Spinal cord (tissue), 10 donors: ENCODE measurements around the gene GFM1. TPM values are rescaled to one million over a fixed set of nuclear protein-coding genes. Genes with fewer than 3 reads are reported as not detected.
"Not testable (repeated sequence)": the region's sequence is repeated elsewhere in the genome, so short reads cannot be mapped to it uniquely, and the experiment has no call there.

Experiments used
- DNase-seq, 6 donors: peaks; one replicate each; pipeline versions ENCODE4 v3.0.0 to v3.0.0-alpha.2; 2013 to 2015; ENCODE audit warnings: low spot score in 6 of 6, low read depth in 4 of 6
- H3K27ac ChIP-seq: one replicate; pipeline ENCODE4 v1.5.1; 2013; ENCODE audit warnings: low read depth, low read length, control low read depth
- H3K27me3 ChIP-seq: one replicate; pipeline ENCODE4 v1.6.1; 2013; ENCODE audit warnings: low read length; ENCODE audit not compliant: control insufficient read depth, insufficient read depth
- H3K36me3 ChIP-seq: one replicate; pipeline ENCODE4 v1.6.1; 2013; ENCODE audit warnings: low read length; ENCODE audit not compliant: control insufficient read depth, insufficient read depth
- H3K4me1 ChIP-seq: one replicate; pipeline ENCODE4 v1.6.1; 2013; ENCODE audit warnings: low read length; ENCODE audit not compliant: control insufficient read depth, insufficient read depth
- H3K4me3 ChIP-seq: one replicate; pipeline ENCODE4 v1.5.1; 2013; ENCODE audit warnings: low read depth, low read length, control low read depth
- H3K9me3 ChIP-seq: one replicate; pipeline ENCODE4 v1.6.1; 2013; ENCODE audit warnings: low read length; ENCODE audit not compliant: control insufficient read depth, insufficient read depth
- WGBS: methylation state at CpG from one replicate; pipeline ENCODE4 v1.1.5; 2013; ENCODE audit warnings: missing lambda C conversion rate; ENCODE audit not compliant: insufficient coverage; 5-methylcytosine and 5-hydroxymethylcytosine counted together
- polyA plus RNA-seq, 2 donors: library from polyadenylated mRNA; unstranded; fragments of 120-200 nt; gene quantifications; one replicate each; pipeline ENCODE4 v1.2.1, GENCODE V29; 2013; ENCODE audit not compliant: insufficient read length in 2 of 2
- total RNA-seq, 2 donors: library from RNA; depleted of rRNA in 1 of 2; stranded (reverse); fragments of 120-200 nt in 1 of 2; fragments of >200 nt in 1 of 2; gene quantifications; one replicate each; pipeline versions ENCODE4 v1.2.3 to v1.2.4, GENCODE V29; 2013 to 2014
- donor health status: healthy.

Gene GFM1
- total and polyA plus RNA-seq, 4 donors, result 42.4 to 78.4 (median 49.5) TPM

DNA sequence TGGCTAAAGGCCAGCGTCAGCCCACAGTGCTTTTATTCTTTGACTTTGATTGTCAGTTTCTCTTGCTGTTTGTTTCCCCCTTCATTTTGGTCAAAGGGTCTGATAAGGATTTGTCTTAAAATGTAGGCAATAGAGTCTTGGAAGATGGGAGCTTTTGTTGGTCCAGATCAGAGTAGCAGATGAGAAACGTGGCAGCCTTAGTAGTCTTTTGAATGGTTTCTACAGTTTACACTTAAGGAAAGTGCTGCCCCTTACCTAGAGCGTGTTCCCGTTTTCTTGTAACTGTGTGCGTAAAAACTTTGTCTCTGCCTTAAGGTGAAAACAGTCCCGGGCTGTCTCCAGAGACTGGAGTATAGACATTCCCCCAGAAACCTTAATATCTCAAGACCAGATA lies 27.5 kb downstream of the GFM1 start:
- 33% methylated on average over 2 of the region's 6 CpGs for WGBS
- H3K27me3 ChIP-seq, result no peaks in the 10 kb centered on the region
- H3K4me1 ChIP-seq, result peaks cover 9% of the 10 kb centered on the region
- peak in 3 of 6 donors; percentile 1 to 7 (median 3) for DNase-seq
- H3K36me3 ChIP-seq, result peaks cover 8% of the 10 kb centered on the region
- H3K27ac ChIP-seq, result peak overlapping the region; percentile 65
- H3K9me3 ChIP-seq, result no peaks in the 10 kb centered on the region
- peak overlapping the region; percentile 52 for H3K4me3 ChIP-seq

DNA sequence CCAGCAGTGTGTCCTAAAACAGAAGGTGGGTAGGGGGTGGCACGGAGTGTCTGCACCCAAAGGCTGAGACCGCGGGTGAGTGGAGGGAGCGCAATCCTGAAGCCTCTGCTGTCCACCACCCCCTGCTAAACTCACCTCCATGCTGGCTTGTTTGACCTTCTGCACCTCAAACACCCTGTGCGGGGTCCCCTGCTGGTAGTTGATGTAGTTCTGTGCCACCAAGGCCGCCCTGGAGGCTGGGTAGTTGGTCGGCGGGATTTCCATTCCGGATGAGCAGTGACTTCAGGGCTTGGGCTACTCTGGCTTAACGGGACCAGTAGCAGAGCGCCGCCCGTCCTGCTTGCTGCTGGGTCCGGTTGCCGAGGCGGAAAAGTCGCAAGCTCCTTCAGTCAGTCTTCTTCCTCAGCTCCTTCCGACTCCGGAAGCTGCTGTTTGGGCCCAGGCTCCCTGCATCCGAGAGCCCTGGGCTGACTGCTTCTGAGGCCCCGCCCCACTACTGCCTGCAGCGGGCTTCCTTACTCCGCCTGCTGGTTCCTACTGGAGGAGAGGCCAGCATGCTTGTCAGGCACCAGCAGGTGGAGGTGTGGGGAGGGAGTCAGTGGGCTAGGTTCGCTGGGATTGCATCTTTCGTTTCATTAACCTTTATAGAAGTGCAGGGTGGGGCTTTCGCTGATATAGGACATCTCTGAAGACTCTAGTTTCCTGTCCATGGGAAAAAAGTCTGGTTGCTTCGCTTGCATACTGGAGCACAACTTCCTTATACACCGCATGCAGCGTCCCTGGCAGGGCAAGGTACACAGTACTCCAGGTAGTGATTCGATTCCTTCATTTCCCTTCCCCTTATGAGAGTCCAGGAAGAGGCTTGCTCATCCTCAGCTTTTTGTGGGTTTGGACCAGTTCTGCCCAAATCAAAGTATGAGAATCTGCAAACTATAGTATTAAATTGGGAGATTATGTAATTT lies 28.2 kb downstream of the GFM1 start, which contains the start of gene LXN:
LXN (minus strand) TSS at position 434 of the 962 bp plus-strand sequence; CDS start at position 264, 170 bp downstream.
- 20% methylated on average over 23 of the region's 30 CpGs for WGBS
- H3K27me3 ChIP-seq, result no peaks in the 10 kb centered on the region
- H3K4me1 ChIP-seq, result peaks cover 9% of the 10 kb centered on the region
- H3K4me3 ChIP-seq, result peak within 1 kb of the TSS; percentile 52
- H3K9me3 ChIP-seq, result no peaks in the 10 kb centered on the region
- DNase-seq, result peak; percentile 8 to 85 (median 31)
- peaks cover 5% of the 10 kb centered on the region for H3K36me3 ChIP-seq
- H3K27ac ChIP-seq, result peak within 1 kb of the TSS; percentile 65

DNA sequence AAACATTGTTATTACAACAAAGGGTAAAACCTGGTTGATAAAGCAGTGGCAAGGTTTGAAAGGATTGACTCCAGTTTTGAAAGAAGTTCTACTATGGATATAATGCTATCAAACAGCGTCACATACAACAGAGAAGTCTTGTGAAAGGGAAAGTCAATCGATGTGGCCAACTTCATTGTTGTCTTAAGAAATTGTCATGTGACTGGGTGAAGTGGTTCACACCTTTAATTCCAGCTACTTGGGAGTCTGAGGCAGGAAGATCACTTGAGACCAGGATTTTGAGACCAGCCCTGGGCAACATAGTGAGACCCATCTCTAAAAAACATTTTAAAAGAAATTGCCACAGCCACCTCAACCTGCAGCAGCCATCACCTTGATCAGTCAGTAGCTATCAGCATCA lies 34.4 kb downstream of the GFM1 start:
- Histone ChIP-seq H3K4me1 (no peaks in the 10 kb centered on the region), H3K4me3 (no peak overlapping the region), H3K36me3 (peaks cover 6% of the 10 kb centered on the region), H3K27ac (no peak overlapping the region), H3K9me3 (no peaks in the 10 kb centered on the region), H3K27me3 (no peaks in the 10 kb centered on the region)
- 90% methylated on average over 2 of the region's 2 CpGs for WGBS
- no peak for DNase-seq

DNA sequence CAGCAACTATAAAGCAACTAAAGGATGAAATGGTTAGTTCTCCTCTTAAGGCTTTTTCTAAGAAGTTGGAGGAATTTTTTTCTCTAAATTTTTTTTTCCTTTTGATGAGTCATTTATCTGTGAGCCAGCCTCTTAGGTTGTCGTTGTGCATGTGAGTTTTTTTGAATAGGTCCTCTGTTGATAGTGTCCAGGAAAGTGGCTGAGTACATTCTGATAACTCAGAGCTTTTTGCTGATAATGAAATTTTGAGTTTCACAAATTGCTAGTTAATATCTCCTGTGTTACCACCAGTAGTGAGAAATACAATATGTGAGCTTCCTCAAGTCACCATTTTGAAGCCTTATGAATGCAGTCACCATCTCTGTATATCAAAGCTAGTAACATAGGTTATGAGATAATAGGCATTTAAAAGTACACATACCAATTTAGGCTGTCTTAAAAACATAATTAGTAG lies 35.2 kb downstream of the GFM1 start:
- Histone ChIP-seq H3K4me3 (no peak overlapping the region), H3K27ac (no peak overlapping the region), H3K9me3 (no peaks in the 10 kb centered on the region), H3K4me1 (no peaks in the 10 kb centered on the region), H3K27me3 (no peaks in the 10 kb centered on the region), H3K36me3 (peaks cover 6% of the 10 kb centered on the region)
- no peak for DNase-seq
- no CpG with 5 or more reads among the region's 1 CpG for WGBS

DNA sequence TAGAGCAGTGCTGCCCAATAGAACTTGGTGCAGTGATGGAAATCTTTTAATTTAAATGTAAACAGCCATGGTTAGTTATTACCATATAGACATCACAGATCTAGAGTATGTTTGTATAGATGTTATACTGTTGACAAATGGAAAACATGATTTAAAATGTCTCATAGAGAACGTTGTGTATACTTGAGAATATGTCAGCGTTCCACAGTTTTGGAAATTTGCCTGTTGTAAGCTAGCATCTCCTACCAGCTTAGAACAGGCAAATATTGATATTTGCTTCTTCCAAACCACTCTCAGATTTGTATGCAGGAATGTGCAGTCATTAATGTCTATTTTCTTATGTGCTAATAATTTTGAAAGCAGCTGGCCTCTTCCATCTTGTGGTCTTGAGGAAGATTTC lies 36.5 kb downstream of the GFM1 start:
- no peaks in the 10 kb centered on the region for H3K9me3 ChIP-seq
- H3K27me3 ChIP-seq, result no peaks in the 10 kb centered on the region
- no peak overlapping the region for H3K4me3 ChIP-seq
- no peaks in the 10 kb centered on the region for H3K4me1 ChIP-seq
- peaks cover 5% of the 10 kb centered on the region for H3K36me3 ChIP-seq
- H3K27ac ChIP-seq, result no peak overlapping the region
- WGBS, result no CpG with 5 or more reads among the region's 2 CpGs
- no peak for DNase-seq

DNA sequence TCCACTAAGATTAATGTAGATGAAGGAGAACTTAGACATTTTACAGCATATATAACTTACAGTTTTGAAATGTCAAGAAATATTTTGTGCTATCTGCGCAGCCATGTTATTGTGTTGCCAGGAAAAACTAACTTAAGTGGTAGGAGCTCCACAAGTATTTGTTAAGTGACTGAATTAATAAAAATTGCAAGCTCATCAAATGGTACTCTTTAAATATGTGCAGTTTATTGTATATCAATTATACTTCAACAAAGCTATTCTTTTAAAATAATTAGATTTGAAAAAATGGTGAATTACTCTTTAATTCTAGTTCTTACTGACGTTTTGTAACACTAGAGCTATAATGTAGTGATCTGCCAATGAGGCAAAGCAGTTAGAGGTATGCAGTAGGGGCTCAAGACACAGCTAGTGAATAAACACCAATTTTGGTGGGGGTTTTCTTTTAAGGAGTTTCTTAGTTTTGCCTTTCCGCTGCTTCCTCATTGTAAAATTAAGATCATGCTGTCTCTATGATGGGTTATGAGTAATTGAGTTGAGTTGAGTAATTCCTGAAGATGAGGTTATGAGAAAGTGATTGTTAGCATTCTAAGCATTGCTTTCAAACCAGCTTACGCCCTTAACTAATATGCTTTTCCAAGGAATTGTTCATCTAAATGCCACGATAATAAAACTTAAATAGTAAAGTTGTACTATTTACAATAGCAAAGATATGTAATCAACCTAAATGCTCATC lies 39.1 kb downstream of the GFM1 start:
- Histone ChIP-seq H3K4me1 (no peaks in the 10 kb centered on the region), H3K27ac (no peak overlapping the region), H3K36me3 (peaks cover 3% of the 10 kb centered on the region), H3K9me3 (no peaks in the 10 kb centered on the region), H3K27me3 (no peaks in the 10 kb centered on the region), H3K4me3 (no peak overlapping the region)
- DNase-seq, result no peak
- WGBS, result no CpG with 5 or more reads among the region's 5 CpGs

DNA sequence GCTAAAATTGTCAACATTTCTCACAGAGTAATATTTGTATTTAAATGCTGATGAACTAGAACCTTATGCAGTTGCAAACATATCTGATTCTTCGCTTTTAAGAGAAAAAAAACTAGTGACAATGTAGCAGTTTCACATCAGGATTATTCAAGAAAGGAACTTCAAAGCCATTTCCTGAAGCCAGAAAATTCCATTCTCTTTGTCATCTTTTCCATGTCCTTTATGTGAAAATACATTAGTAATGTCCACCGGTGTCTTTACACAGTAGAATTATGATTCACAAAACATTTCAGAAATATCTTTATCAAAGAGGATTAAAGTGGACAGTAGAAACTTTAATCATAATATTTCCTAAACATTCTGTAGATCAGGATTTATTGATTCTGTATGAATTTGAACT lies 40.8 kb downstream of the GFM1 start:
- Histone ChIP-seq H3K27ac (no peak overlapping the region), H3K27me3 (no peaks in the 10 kb centered on the region), H3K9me3 (no peaks in the 10 kb centered on the region), H3K4me3 (no peak overlapping the region), H3K4me1 (no peaks in the 10 kb centered on the region), H3K36me3 (peaks cover 3% of the 10 kb centered on the region)
- no peak for DNase-seq
- no CpG with 5 or more reads among the region's 2 CpGs for WGBS

DNA sequence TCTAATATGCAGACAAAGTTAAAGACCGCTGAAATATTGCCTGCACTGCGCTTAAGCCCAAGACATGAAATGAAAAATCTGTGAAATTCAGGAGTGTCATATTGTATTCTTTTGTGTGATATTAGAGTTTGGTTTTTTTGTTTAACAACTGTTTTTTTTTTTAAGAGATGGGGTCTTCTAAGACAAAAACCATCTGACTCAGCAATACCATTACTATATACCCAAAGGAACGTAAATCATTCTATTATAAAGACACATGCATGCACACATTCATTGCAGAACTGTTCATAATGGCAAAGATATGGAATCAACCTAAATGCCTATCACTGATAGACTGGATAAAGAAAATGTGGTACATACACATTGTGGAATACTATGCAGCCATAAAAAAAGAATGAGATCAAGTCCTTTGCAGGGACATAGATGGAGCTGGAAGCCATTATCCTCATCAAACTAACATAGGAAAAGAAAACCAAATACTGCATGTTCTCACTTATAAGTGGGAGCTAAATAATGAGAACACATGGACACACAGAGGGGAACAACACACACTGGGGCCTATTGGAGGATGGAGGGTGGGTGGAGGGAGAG lies 49.6 kb downstream of the GFM1 start:
- not testable (repeated sequence) for H3K4me1 ChIP-seq, H3K27ac ChIP-seq, DNase-seq, H3K27me3 ChIP-seq, H3K9me3 ChIP-seq, H3K4me3 ChIP-seq, H3K36me3 ChIP-seq
- 100% methylated on average over 1 of the region's 3 CpGs for WGBS

DNA sequence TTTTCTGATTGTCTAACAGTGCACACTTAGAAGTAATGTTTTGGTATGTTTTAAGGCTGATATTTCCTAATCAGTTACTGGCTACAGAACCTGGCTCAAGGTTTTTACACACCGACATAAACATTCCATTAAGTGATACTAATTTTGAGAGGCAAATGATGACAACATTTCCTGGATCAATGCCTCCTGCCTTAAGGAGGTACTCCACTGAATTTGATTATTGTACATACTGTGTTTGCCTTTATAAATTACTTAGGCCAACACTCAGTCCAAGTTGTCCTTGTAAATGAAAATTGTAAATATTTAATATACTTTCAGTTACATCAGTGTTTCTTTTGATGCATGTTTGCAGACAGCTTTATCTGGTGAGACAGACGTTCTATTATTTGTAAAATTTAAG lies 52.3 kb downstream of the GFM1 start:
- no CpG with 5 or more reads among the region's 2 CpGs for WGBS
- DNase-seq, result no peak
- no peaks in the 10 kb centered on the region for H3K4me1 ChIP-seq
- no peaks in the 10 kb centered on the region for H3K36me3 ChIP-seq
- no peaks in the 10 kb centered on the region for H3K27me3 ChIP-seq
- H3K9me3 ChIP-seq, result no peaks in the 10 kb centered on the region
- H3K4me3 ChIP-seq, result no peak overlapping the region
- H3K27ac ChIP-seq, result no peak overlapping the region
